ENCODE results near the gene POMT1. TPM values are rescaled to one million over a fixed set of nuclear protein-coding genes. Genes with fewer than 3 reads are reported as not detected.
A peak's percentile ranks its signal among the peaks of the same experiment; 100 is the strongest.
"Not testable (repeated sequence)": the region's sequence is repeated elsewhere in the genome, so short reads cannot be mapped to it uniquely, and the experiment has no call there.

POMT1 gene
- total RNA-seq, 2 experiments from 2014 or later = 19.4 to 21.5 TPM

- peaks cover 17% of the 10 kb centered on the region for H3K4me1 Mint-ChIP-seq
- H3K27me3 Mint-ChIP-seq = no peaks in the 10 kb centered on the region
- H3K9me3 Mint-ChIP-seq = peaks cover 16% of the 10 kb centered on the region
- no peak for DNase-seq
- no peaks in the 10 kb centered on the region for H3K36me3 Mint-ChIP-seq
- no peak overlapping the region for H3K27ac Mint-ChIP-seq
- no peak overlapping the region for H3K4me3 Mint-ChIP-seq
Measured at GRCh38 chr9:131539223-131539923, 36.7 kb downstream of the POMT1 start.

DNA sequence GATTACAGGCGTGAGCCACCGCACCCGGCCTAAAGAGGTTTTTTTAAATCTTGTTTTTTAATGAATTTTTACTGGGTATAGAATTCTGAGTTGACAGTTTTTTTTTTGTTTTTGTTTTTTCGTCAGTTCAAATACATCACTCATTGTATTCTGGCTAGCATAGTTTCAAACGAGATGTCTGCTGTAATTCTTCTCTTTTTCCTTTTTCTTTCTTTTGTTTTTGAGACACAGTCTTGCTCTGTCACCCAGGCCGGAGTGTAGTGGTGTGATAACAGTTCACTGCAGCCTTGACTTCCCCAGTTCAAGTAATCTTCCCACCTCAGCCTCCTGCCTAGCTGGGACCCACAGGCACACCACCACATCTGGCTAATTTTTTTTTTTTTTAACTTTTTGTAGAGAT lies 40.4 kb downstream of the POMT1 start:
- H3K4me3 Mint-ChIP-seq = no peak overlapping the region
- H3K4me1 Mint-ChIP-seq = peaks cover 16% of the 10 kb centered on the region
- peaks cover 35% of the 10 kb centered on the region for H3K27me3 Mint-ChIP-seq
- peaks cover 9% of the 10 kb centered on the region for H3K36me3 Mint-ChIP-seq
- peaks cover 25% of the 10 kb centered on the region for H3K9me3 Mint-ChIP-seq
- H3K27ac Mint-ChIP-seq = no peak overlapping the region
- DNase-seq = no peak

- H3K36me3 Mint-ChIP-seq = peaks cover 17% of the 10 kb centered on the region
- DNase-seq = no peak
- peaks cover 56% of the 10 kb centered on the region for H3K27me3 Mint-ChIP-seq
- H3K9me3 Mint-ChIP-seq = peaks cover 34% of the 10 kb centered on the region
- H3K4me1 Mint-ChIP-seq = peaks cover 9% of the 10 kb centered on the region
- H3K4me3 Mint-ChIP-seq = peak within 1 kb of the TSS; percentile 58
- H3K27ac Mint-ChIP-seq = no peak within 1 kb of the TSS
Measured at GRCh38 chr9:131545003-131545785, 42.5 kb downstream of the POMT1 start, which contains the start of gene PRRT1B. Gene PRRT1B (plus strand): TSS chr9:131545523. CDS start chr9:131545616, 93 bp downstream.

DNA sequence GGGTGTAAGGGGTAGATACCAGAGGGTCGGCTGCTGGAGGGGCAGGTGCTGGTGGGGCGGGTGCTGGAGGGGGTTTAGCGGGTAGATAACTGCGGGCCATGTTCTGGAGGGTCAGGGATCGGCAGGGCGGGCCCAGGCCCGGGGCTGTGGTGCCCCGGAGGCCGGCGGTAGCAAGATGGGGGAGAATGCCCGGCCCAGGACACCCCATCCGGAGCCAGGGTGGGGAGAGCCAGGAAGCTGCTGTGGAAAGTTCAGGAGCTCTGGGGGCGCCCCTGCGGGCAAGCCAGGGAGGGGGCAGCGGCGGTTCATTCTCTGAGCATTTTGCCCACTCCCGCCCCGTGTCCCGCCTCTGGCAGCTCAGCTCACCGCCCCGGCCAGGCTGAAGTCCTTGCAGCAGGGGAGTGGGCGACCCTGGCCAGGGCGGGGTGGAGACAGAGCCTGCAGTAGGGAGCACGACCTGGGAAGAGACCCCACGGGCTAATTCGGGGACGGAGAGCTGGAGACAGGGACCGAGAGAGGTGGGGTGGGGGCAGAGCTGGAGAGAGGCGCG lies 43.1 kb downstream of the POMT1 start:
- Mint-ChIP-seq H3K27ac (no peak overlapping the region), H3K9me3 (peaks cover 34% of the 10 kb centered on the region), H3K4me1 (peaks cover 6% of the 10 kb centered on the region), H3K4me3 (peak overlapping the region; percentile 58), H3K27me3 (peaks cover 60% of the 10 kb centered on the region), H3K36me3 (peaks cover 17% of the 10 kb centered on the region)
- no peak for DNase-seq

DNA sequence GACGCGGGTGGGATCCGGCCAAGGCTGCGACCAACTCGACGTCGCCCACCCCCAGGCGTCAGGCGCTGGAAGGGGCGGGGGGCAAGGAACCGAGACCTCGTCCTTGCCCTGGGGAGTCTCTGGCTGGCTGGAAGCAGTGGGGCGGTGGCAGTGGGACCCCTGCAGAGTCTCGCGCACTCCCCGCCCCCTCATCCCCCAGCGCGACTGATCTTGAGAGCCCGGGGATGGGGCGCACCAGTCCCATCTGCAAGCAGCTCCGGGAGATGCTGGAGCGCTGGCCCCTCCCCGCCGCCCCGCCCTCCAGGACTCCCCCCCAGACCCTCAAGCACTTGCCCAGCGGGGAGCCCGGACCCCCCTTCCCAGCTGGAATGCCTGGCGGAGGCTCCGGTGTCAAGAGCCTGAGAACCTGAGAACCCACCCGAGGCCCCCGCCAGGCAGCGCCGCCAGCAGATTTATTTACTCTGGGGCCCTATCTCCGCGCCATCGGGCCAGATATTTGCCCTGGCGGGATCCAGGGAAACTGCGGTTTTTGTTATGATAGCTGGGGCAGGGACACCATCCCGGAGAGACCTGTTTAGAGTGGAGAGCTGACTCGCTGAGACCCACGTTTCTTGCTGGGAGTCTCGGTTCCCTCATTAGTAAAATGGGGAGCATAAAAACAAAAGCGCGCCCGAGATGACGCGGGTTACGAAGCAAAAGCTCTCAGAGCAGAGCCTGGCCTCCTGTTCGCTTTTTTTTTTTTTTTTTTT lies 43.8 kb downstream of the POMT1 start:
- DNase-seq = no peak
- Mint-ChIP-seq H3K36me3 (peaks cover 17% of the 10 kb centered on the region), H3K27me3 (peaks cover 65% of the 10 kb centered on the region), H3K4me3 (peak overlapping the region; percentile 68), H3K4me1 (peaks cover 6% of the 10 kb centered on the region), H3K27ac (no peak overlapping the region), H3K9me3 (peaks cover 34% of the 10 kb centered on the region)

- DNase-seq, H3K4me3 Mint-ChIP-seq, H3K27ac Mint-ChIP-seq, H3K4me1 Mint-ChIP-seq: not testable (repeated sequence)
- peaks cover 17% of the 10 kb centered on the region for H3K36me3 Mint-ChIP-seq
- H3K9me3 Mint-ChIP-seq = peaks cover 19% of the 10 kb centered on the region
- peaks cover 77% of the 10 kb centered on the region for H3K27me3 Mint-ChIP-seq
Measured at GRCh38 chr9:131549186-131549585, 46.5 kb downstream of the POMT1 start.

DNA sequence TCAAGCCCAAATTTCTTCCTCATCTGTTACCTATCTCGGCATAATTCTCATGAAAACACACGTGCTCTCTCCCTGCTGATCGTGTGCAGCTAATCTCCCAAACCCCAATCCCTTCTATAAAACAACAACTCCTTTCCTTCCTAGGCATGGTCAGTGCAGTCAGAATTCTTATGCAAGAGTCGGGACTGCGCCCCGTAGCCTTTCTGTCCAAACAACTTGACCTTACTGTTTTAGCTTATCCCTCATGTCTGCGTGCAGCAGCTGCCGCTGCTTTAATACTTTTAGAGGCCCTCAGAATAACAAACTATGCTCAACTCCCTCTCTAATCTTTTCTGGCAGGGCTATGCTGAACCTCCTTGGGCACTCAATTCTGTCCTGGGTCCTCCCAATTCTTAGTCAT lies 47.7 kb downstream of the POMT1 start:
- not testable (repeated sequence) for H3K4me3 Mint-ChIP-seq, H3K4me1 Mint-ChIP-seq, DNase-seq, H3K27ac Mint-ChIP-seq
- Mint-ChIP-seq H3K9me3 (peaks cover 12% of the 10 kb centered on the region), H3K36me3 (peaks cover 15% of the 10 kb centered on the region), H3K27me3 (peaks cover 76% of the 10 kb centered on the region)

GRCh38 chr9:131552030-131552429 lies 49.3 kb downstream of the POMT1 start:
- peaks cover 15% of the 10 kb centered on the region for H3K36me3 Mint-ChIP-seq
- peaks cover 12% of the 10 kb centered on the region for H3K9me3 Mint-ChIP-seq
- no peak for DNase-seq
- H3K27me3 Mint-ChIP-seq = peaks cover 74% of the 10 kb centered on the region
- H3K4me3 Mint-ChIP-seq = no peak overlapping the region
- no peak overlapping the region for H3K27ac Mint-ChIP-seq
- peaks cover 9% of the 10 kb centered on the region for H3K4me1 Mint-ChIP-seq

DNA sequence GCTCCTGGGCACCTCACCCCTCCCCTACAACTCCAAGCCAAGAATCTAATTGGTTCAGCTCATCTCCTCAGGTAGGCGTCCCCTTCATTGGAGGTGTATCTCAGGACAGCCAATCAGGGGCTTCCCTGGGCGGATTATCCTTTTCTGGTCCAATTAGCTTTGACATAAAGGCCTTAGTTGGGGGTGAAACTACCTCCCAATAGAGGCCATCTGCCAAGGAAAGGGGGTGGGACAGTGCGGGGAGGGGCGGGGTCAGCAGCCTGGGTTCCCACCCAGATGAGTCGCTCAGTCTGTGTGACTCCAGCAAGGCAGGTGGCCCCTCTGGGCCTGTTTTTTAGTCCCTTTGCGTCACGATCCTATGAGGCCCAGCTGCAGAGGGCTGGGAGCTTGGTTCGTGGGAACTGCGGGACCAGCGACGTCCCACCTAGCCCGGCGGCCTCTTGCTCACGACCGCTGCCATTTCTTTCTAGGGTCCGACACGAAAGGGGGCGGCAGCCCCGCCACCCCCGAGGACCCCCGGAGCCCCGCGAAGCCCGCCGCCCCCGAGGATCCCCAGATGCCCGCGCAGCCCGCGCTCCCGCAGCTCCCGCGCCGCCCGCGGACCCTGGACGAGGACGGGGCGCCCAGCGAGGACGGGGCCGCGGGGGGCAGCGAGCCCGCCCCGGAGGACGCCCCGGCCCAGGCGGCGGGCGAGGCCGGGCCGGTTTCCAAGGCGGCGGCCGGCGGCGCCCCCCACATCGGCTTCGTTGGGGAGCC lies 51.5 kb downstream of the POMT1 start:
- Mint-ChIP-seq H3K27ac (no peak overlapping the region), H3K4me1 (peaks cover 3% of the 10 kb centered on the region), H3K4me3 (no peak overlapping the region), H3K36me3 (no peaks in the 10 kb centered on the region), H3K27me3 (peaks cover 52% of the 10 kb centered on the region), H3K9me3 (no peaks in the 10 kb centered on the region)
- DNase-seq = no peak

DNA sequence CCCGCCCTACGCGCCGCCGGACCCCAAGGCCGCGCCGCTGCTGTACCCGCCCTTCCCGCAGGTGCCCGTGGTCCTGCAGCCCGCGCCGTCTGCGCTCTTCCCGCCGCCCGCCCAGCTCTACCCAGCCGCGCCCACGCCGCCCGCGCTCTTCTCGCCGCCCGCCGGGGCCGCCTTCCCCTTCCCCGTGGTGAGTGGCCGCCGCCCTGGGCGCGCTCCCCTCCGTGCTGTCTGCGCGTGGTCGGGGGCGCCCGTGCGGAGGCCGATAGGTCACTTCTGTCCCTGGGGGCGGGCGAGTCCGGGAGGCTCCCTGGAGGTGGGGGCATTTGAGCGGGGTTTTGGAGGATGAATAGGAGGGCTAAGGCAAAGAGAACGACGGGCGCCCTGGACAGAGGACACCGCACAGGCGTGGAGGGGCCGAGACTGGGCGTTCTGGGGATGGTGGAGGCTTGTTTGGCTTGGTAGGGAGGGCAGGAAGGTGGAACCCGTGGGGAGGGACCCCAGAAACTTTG lies 52.2 kb downstream of the POMT1 start:
- H3K36me3 Mint-ChIP-seq = no peaks in the 10 kb centered on the region
- no peaks in the 10 kb centered on the region for H3K9me3 Mint-ChIP-seq
- DNase-seq = no peak
- peak overlapping the region; percentile 29 for H3K4me3 Mint-ChIP-seq
- peaks cover 3% of the 10 kb centered on the region for H3K4me1 Mint-ChIP-seq
- H3K27ac Mint-ChIP-seq = no peak overlapping the region
- H3K27me3 Mint-ChIP-seq = peaks cover 45% of the 10 kb centered on the region

DNA sequence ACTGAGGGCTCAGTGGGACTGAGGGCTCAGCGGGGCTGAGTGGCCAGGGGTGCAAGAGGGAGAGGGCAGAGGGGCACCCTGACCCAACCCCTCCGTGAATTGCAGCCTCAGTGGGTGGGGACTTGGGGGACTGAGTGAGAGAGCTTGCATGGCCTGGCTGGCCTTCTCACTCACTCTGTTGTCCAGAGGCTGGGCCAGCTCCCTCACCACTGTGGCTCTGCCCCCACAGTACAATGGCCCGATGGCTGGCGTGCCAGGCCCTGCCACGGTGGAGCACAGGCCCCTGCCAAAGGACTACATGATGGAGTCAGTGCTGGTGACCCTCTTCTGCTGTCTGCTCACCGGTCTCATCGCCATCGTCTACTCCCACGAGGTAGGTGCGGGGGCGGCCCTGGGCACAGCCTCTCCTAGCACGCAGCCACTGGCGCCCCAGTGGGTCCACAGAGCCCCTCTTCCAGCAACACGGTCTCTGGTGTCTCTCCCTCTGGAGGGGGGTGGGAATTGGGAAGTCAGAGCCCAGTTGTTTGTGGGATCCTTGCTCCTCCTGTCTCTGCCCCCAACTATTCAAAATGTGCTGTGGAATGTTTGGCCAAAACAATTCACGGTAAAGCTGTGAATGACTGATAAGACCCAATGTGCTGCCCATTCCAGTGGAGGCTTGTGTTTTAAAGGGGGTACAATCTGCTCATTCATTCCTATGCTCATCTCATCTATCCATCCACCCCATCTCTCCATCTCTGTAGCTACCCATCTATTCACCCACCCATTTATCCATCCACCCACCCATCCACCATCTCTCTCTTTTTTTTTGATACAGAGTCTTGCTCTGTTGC lies 53.3 kb downstream of the POMT1 start:
- no peak for DNase-seq
- peaks cover 3% of the 10 kb centered on the region for H3K4me1 Mint-ChIP-seq
- peaks cover 37% of the 10 kb centered on the region for H3K27me3 Mint-ChIP-seq
- no peak overlapping the region for H3K4me3 Mint-ChIP-seq
- no peaks in the 10 kb centered on the region for H3K9me3 Mint-ChIP-seq
- no peak overlapping the region for H3K27ac Mint-ChIP-seq
- H3K36me3 Mint-ChIP-seq = no peaks in the 10 kb centered on the region

GRCh38 chr9:131557855-131558548 lies 55.3 kb downstream of the POMT1 start:
- H3K27ac Mint-ChIP-seq = no peak overlapping the region
- H3K4me3 Mint-ChIP-seq = no peak overlapping the region

DNA sequence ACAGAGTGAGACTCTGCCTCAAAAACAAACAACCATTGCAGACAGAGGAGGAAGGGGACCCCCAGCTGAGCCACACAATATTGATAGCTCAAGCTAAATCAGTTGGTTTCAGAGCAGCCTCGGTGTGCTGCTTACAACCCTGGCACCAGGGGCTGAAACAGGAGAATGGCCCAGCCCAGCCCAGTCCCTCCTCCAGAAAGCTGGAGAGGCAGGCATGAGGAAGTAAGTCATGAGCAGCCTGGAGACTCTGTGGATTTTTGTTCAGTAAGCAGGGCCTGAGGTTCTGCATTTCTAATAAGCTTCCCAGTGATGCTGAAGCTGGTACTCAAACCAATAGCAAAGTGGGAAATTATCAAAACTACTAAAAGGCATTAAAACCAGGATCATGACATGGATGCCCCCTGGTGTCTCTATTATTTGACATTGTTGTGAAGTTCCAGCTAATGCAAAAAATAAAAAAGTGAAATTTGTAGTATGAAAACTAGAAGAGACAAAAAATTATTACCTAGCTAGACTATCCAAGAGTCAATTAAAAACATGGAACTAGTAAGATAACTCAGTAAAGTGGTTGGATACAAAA lies 56.8 kb downstream of the POMT1 start:
- Mint-ChIP-seq H3K4me1 (peaks cover 3% of the 10 kb centered on the region), H3K27me3 (peaks cover 21% of the 10 kb centered on the region), H3K27ac (no peak overlapping the region)

More at GRCh38 chr9:131557855-131558548, 55.3 kb downstream of the POMT1 start:
- Mint-ChIP-seq H3K9me3 (no peaks in the 10 kb centered on the region), H3K27me3 (peaks cover 32% of the 10 kb centered on the region), H3K36me3 (peaks cover 4% of the 10 kb centered on the region), H3K4me1 (peaks cover 3% of the 10 kb centered on the region)
- no peak for DNase-seq

More for the DNA sequence above, 56.8 kb downstream of the POMT1 start:
- Mint-ChIP-seq H3K4me3 (no peak overlapping the region), H3K36me3 (peaks cover 4% of the 10 kb centered on the region), H3K9me3 (no peaks in the 10 kb centered on the region)
- no peak for DNase-seq
